ENCODE measurements around the gene GRAMD2A.

Gene GRAMD2A

DNA sequence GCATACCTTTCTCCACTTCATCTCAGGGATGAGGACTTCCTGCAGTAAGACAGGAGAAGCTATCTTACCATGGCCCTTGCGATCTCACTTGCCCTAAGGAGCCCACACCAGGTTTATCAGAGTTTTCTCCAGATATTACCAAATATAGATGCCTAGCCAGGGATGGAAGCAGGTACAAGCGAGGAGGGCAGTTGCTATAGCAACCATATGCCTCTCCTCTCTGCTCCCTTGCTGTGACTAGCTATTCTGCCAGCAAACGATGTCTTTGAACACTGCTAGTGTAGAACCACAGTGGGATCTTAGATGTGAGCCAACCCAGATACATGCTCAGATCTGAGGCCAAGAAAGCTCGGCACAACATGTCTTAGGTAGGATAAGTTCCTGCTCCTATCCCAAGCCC is 33.9 kb downstream of the GRAMD2A start:
- no peak for DNase-seq

DNA sequence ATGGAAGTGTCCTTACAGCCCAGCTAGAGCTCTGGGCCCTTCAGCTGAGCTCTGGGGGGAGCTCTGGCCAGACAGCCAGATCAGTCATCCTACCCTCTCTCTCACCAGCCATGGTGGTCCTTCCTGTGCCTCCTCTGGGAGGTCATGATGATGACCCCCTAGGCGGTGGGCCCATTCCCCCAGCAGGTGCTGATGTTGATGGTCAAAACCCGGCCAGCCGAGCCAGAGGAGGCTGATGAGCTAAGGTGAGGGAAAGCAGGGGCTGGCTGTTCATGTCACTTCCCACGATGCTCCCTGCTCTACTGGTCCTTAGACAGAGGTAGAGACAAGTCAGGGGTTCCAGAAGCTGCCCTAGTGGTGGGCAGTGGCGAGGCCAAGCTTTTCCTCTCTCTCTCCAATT is 35.0 kb downstream of the GRAMD2A start:
- DNase-seq, result no peak

DNA sequence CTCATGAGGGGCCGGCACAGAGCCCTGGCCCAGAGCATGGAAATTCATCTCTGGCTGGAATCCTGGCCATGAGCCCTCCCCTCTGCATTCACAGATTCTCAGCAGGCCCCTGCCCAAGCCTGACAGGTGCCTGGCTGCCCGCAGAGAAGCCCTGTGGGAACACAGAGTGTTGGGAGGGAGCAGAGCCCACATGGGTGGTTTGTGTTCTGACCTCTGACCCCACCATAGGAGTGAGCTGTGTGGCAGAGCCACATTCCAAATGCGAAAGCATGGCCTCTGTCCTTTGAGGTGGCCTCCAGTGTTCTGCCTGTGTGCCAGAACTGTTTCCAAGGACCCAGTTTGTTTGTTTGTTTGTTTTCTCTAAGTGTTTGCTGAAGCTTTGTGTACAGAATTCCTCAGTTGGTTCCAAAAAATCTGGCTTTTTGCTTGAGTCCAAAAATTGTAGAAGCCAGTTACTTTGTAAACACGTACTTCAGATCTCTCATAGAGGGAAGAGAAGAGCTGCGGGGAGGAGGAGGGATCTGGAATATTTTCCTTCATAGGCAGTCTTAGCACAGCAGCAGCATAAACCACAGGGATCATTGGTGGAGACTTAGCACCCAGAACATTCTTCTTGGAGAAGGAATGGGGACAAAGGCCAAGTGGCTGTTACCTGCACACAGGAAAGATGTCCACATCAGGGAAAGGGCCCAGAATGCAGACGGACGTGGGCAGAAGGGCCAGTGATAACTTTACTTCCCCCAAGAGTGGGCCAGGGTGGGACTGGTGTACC is 36.0 kb downstream of the GRAMD2A start:
- no peak for DNase-seq

DNA sequence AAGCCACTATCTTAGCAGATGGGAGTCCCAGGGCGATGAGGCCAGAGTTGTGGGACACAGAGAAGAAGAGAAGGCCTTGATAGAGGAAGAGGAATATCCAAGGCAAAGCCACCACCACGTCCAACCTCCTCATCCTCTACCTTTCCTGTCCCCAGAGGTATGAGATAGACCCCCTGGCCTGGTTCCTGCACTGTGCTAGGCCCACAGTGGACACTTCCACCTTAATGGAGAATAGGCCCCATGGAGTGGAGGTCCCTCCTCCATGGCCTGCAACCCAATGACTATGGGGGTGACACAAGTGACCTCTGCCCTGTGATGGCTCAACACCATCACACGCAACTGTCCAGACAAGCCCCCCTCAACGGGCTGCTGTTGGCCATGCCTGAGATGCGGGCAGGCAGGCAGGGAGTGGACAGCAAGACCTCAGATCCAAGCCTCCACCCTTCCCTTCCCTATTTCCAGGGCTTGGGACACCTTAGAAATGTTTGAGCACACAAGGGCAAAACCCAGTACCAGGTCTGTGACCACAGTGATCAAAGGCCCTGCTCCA is 36.8 kb downstream of the GRAMD2A start:
- DNase-seq, result no peak

DNA sequence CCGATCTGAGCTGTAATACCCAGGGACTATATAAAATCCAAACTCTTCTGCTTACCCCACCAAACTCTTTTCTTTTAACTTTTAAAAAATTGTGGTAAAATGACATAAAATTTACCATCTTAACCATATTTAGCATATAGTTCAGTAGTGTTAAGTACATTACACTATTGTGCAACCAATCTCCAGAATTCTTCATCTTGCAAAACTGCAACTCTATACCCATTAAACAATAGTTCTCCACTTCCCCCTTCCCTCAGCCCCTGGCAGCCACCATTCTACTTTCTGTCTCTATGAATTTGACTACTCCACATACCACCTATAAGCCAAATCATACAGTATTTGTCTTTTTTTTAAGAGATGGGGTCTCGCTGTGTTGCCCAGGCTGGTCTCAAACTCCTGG is 40.7 kb downstream of the GRAMD2A start:
- no peak for DNase-seq

DNA sequence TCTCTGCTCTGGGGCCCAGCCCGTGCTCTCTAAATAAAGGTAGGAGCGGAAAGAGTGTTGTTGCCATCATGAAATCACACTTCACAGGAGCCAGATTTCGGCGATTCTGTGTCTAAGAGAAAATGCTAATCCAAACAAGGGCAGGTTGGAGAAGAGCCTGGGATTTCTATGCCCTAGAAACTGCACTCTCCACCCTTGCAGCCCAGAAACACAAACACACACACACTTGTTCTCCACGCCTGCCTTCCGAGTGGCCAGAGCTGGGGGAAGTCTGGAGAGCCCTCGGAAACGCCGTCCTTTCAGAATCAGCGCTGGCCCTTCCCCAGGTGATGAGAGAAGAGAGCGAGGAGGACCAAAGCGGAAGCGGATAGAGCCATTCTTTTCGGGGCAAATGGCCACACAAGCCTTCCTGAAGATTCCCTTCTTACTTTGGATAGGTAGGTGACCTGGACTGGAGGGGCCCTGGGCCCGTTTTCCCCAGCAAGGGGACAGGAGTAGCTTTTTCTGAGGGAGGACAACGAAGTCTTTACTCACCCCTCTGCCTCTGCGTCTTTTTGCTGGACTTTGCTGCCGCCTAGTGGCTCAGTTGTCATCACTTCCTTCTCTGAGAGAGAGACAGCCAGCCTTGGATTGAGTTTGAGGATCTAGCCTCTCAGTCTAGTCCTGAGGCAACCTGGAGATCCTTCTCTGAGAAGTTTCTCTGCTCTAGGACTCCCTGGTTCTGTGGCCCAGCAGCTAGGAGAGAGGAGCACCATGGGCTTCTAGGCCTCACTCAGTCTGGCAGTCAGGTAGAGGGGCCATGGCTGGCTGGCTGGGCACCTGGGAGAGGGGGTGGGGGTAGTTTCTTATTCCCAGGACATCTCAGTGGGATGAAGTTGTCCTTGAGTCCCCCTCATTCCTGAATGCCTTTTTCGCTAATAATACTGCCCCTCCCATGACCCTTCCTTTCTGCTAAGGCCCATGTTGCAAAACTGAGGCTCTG is 41.7 kb downstream of the GRAMD2A start:
- DNase-seq, result peak; percentile 89

DNA sequence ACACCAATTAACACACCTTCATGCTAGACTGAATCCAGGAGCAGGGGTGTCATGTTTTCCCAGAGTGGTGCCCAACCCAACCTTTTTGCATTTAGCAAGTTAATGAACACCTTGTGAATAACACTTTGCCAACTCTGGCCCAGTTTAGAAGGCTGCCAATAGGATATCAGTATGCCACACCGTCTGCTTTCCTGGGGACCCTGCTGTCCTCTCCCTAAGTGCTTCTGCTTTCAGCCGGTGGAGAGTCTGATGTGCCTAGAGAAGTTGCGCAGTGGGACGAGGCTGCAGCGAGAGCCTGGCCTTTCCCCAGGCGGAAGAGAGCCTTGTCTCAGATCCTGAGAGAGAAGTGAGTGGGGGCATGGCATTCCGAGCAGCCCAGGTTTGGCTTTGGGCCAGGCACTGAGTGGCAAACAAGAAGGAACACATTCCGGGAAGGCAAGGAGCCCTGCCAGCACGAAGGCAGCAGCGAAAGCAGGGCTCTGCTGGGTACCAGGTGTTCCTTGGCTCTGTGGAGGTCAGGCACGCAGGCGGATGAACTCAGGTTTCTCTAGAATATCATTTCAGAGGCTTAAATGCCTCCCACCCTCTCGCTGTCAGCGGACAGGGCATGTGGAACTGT is 42.5 kb downstream of the GRAMD2A start:
- no peak for DNase-seq

DNA sequence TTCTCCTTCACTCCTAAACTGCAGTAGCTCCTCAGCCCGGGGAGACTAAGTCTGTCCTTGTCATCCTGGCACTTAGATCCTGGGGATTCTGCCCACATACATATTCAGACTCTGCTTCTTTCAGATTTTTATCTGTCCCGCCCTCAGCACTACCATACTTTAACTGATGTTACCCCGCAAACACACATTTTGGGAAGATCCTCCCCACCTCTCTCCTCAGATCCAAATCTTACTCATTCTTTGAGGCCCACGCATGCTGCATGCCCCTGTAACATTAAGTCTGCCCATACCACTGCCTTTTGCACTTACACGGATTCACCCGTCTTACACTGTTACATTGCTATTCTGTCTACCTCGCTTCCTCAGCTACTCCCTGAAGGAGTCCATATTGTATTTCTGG is 43.3 kb downstream of the GRAMD2A start:
- no peak for DNase-seq

DNA sequence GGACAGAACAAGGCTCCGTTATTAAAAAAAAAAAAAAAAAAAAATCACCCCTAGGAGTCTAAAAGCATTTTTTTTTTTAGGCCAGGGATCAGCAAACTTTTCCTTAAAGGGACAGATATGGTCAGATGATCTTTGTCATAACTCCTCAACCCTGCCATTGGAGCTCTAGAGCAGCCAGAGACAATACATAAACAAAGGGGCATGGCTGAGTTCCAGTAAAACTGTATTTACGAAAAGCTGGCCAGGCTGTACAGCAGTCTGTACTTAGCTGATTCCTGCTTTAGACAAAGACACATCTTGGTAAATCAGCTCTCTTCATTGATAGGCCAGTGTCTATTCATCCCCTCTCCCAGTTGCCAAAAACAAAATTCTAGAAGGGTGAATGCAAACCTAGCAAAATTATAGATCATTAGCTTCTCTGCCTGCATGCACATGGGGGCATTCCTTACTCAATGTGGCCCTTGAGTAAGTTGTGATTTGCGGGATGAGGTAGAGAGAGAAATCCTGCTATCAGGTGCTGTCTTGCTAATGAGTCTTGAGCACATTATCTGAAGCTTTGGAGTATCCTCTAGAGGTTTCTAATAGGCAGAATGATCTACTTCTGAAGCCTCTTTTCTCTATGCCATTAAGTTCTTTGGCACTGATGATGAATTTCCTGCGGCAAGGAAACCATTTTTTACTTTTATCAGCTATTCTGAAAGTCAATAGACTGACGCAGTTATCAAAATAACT is 44.2 kb downstream of the GRAMD2A start:
- no peak for DNase-seq

DNA sequence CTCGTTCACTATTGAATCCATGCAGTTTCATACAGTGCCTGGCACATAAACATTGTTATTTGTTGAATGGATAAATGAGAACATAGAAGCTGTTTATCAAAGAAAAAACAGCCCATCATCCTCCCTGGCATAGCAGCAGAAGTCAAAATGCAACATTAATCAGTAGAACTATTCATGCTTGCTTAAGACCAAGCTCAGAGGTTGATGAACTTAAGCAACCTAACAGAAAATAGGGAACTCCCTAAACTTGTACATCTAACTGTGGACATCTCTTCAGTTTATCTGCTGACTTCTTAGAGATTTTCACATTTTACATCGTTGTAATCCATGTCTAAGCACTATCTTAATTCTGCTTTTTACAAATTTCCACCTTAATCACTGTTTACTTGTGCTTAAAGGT is 50.2 kb downstream of the GRAMD2A start:
- no peak for DNase-seq

DNA sequence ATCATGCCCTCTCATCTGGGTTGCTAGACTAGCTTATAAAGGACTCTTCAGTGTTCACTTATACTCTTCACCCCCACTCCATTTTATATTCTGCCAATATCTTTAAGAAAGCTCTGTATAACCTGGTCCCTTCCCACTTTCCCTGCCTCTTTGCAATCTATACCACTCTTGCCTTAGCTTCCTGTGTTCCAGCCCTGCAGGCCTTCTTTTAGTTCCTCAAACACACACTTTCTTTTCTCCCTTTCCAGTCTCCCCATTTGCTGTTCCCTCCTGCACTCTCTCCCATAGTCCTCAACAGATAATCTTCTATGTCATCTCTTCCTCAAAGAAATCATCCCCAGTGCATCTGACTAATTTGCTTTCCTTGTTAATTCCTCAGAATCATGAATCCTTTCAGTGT is 50.7 kb downstream of the GRAMD2A start:
- no peak for DNase-seq

DNA sequence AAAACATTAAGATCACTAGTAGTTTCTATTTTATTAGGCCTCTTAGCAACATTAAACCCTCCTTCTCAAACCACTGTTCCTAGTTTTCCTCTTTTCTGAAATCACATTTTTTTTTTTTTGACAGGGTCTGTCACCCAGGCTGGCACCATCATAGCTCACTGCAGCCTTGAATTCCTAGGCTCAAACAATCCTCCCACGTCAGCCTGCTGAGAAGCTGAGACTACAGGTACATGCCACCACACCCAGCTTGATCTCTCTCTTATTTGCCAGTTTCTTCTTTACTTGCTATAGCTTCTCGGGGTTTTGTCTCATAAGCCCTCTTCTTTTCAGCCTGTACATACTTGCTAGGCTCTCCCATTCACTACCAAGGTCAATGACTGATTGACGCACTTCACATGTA is 51.4 kb downstream of the GRAMD2A start:
- DNase-seq, result no peak

DNA sequence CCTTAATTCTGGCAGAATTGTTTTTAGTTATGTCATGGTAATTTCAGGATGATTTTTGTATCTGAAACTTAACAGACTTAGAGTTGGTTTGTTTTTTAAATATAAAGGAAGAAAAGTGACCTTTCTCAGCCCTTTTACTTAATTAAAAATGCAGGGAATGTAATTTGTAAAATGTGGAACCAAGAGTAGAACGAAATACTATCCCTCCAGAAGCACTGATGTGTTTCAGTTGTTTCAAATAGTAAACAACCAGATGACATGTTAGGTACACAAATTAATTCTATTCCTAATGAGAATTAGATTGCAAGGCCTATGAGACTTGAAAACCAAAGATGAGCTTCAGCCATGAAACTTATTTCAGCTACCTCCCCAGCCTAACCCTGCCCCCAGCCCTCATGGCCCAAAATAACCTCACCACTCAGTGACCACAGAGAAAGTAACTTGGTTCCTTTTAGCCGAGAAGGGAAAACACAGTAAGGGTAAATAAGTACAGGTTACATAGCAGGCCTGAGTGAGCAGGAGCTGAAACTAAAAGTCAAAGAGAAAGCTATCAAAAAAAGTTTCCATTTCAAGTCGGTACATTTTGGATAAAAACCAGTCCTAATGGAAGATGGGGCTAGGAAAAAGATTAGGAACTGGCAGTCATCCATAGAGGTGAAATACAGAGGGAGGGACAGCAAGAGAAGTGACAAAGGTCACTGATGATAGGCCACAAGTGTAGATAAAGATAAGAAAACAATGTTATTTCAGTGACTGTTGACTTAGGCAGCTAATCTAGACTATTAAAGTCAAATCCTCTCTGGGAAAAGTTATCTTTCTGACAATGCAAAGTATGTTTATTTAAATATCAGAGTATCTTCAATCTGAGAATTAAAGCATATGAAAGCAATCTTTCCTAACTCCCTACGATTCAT is 56.2 kb downstream of the GRAMD2A start:
- DNase-seq, result no peak

DNA sequence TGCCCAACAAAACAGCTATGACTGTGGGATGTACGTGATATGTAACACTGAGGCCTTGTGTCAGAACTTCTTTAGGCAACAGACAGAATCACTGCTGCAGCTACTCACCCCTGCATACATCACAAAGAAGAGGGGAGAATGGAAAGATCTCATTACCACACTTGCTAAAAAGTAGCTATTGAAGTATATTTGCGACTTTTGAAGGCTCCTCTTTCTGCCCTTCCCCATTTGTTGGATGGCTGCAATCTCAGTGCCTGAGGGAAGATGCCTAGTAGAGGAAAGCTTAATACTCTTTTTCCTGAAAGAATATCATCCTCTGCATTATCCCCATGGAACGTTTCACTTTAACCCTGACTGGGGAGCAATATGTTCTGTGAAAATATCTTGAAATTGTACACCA is 57.5 kb downstream of the GRAMD2A start:
- no peak for DNase-seq

DNA sequence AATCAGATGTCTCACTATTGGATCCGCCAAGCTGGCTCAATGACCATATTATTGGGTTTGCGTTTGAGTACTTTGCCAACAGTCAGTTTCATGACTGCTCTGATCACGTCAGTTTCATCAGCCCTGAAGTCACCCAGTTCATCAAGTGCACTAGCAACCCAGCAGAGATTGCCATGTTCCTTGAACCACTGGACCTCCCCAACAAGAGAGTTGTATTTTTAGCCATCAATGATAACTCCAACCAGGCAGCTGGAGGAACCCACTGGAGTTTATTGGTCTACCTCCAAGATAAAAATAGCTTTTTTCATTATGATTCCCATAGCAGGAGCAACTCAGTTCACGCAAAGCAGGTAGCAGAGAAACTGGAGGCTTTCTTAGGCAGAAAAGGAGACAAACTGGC is 57.9 kb downstream of the GRAMD2A start:
- DNase-seq, result no peak

DNA sequence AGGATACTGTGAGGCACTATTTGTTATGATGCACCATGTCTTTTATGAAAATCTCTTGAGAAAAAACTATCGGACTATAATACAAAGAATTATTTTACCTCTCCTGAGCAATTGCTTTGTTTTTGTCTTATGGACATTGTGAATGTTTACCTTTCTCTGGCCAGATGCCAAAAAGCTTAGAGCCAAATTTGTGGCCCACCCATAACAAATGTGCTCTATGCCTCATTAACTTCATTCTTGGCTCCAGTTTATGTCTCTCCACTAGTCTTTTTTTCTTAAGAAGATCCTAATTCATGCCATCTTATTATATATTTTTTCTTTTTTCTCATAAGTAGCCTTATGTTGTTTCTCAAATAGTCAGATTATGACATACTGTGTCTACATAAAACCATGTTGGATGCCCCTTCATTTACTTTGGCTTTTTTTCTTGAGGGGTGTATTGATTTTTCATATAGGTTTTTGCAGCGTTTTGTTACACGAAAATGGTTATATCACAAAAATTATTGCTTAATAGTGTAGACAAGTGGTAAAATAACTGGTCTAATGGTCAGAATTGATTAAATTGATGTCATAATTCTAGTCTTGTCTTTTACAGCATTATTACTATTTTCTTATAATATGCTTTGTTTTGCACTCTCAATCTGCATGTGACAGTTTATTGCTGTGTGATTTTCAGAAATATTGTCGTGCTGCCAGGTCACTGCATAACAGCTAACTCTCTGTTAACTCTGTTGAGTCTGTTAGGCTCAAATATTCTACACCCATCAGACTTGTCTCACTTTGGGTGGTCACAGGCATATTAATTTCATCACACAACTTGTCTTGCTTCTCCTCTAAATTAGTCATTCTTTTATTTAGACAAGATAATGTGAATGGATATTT is 61.2 kb downstream of the GRAMD2A start:
- DNase-seq, result no peak

DNA sequence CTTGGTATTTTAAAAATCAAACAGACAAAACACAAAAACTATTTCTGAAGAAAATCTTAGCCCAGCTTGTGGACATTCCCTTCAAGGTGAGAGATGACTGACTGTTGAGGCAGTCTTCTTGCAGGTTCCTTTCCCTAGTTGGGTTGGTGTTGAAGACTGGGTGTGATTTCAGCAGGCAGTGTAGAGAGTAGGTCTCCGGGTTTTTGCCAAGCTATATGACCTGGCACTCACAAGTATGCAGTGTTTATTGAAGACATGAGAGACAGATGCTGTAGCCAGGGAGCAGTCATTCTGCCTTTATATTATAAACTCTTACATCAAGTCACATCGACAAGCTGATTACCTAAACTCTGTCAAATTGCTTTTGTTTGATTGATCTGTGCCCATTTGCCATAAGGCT is 61.9 kb downstream of the GRAMD2A start:
- no peak for DNase-seq

DNA sequence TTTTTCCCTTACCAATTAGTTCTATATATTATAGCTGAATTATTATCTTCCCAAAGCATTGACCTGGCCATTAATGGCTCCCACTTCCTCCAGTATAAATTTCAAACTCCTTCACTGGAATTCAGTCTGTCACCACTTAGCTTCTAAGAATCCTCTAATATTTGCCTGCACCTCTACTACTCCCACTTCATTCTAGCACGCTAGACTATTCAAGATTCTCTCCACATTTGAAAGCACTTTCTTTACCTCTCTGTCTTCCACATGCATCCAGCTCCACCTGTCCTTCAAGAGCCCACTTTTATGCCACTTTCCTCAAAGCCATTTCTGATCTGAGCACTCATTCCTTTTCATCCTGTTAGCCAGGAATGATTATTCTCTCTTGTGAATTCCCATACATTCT is 64.4 kb downstream of the GRAMD2A start:
- DNase-seq, result no peak

DNA sequence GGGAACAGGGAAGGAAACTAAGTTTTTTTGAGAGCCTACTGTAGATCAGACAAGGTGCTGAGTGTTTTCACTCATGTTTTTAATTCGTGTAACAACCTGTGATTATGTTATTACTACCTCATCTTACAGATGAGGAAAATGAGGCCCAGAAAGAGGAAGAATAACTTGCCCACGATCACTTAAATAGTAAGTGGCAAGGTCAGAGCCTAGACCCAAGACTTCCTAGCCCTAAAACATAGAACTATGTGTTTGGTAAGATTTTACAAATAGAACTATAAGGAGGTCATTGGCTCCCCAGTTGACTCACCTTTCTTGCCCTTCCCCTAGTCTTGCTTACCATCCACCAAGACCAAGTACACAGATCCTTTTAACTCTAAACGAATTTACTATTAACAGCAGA is 65.7 kb downstream of the GRAMD2A start:
- no peak for DNase-seq

DNA sequence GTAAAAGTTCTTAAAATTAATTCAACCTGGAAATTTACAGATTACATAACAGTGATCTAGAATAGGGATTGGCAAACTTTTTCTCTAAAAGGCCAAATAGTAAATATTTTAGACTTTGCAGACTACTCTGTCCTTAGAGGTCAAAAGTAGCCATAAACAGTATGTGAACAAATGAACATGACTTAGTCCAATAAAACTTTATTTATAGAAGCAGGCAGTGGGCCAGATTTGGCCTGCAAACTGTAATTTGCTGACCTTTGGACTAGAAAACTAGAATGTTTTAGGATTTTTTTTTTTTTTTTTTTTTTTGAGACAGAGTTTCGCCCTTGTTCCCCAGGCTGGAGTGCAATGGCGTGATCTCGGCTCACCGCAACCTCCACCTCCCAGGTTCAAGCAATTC is 67.3 kb downstream of the GRAMD2A start:
- DNase-seq, result no peak

DNA sequence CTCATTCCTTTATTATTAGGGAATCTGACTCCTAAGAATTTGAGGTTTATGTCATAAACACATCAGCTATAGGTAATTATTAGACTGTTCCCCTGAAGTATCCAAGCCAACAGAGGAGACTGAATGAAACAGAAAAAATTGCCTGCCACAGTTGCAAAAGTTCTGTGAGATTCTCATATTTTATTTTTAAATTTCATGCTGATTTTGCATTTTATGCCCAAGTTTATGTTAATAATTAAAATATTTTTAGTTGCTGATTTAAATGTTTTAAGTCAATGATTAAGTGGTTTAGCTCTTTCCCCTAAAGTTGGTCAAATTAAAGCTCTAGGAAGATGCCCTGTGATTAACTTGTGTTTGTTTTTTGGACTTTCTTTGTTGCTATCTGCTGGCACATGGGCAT is 69.2 kb downstream of the GRAMD2A start:
- DNase-seq, result no peak
